ENCODE results near the gene TMEM107.

- no peak for TF ChIP-seq CTCF (IDR thresholded peaks at IDR 0.05)
- peak in 2 of 3 donors; percentile 10 to 57 for TF ChIP-seq POLR2AphosphoS5 (IDR thresholded peaks at IDR 0.05)
Observed at GRCh38 chr17:8222630-8223355, 46.6 kb upstream of the TMEM107 start.
